ENCODE measurements around the gene HEATR9.

GRCh38 chr17:35894206-35894605 is 25.5 kb upstream of the HEATR9 start:
- TF ChIP-seq CTCF (conservative IDR thresholded peaks at IDR 0.05; ENCODE audit: low read length) (no peak), EZH2phosphoT487 (IDR thresholded peaks at IDR 0.05; ENCODE audit: borderline replicate concordance) (no peak)

All from Loucy (cell line).